EH (cell line): ENCODE measurements around the gene PLXNB3.
"Not testable (repeated sequence)": the region's sequence is repeated elsewhere in the genome, so short reads cannot be mapped to it uniquely, and the experiment has no call there.

Experiments used
- DNase-seq: peaks from one replicate; pipeline ENCODE4 v3.0.0-alpha.2; 2015; ENCODE audit warnings: low read depth

PLXNB3 gene

DNA sequence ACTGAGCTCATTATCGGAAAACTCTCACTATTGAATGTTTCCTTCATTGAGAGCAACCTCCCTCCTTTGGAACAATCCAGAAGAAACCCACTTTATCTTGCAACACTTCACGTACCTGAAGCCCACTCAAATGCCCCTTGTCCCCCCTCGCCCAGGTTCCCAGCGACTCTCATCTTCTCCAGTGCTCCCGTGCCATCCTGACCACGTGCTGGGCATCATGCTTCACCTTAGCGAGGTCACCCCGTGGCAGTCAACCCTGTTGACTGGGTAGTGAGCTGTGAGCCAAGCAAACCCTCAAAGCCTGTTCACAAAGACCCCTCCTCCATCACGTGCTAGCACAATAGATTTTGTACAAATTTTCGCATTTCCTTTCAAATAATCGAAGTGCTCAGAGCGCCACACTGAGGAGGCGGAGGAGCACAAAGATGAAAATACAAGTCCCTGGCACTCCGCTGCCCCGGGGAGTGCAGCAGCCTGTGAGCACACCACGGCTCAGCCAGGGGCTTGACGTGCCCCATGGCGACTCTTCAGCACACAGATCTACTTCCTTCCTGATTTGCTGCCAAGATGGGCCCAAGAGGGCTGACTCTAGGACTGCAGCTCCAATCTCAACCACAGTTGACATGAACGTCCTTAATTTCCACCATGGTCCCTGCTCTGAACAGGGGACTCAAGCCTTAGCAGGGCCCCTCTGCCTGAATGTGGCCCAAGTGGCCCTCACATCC lies 50.7 kb downstream of the PLXNB3 start:
- DNase-seq, result no peak

DNA sequence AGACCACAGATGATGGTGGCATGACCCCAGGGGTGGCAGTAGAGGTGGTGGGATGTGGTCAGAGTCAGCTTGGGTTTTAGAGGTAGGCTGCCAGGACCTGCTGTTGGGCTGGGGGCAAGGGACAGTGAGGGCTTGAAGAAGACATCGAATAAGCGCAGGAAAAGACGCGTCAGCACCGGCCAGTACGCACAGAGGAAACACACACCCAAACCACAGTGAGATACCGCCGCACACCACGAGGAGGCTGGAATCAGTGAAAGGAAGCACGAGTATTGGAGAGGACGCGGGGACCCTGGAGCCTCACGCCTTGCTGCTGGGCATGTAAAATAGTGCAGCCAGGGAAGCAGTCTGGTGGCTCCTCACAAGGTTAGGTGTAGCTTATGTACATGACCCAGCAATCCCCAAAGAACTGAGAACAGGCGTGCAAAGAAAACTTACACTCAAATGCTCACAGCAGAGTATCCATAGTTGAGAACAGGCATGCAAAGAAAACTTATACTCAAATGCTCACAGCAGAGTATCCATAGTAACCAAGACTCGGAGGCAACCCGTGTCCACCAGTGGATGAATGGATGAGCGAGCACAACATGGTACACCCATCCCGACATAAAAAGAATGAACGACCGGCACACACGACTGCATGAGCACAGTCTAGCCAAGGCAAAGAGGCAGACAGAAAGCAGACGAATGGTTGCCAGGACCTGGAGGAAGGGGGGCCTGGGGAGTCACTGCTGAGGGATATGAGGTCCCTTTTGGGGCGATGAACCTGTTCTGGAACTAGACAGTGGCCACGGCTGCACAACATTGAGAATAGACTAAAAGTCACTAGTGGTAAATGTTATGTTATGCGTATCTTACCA lies 53.0 kb downstream of the PLXNB3 start:
- no peak for DNase-seq

DNA sequence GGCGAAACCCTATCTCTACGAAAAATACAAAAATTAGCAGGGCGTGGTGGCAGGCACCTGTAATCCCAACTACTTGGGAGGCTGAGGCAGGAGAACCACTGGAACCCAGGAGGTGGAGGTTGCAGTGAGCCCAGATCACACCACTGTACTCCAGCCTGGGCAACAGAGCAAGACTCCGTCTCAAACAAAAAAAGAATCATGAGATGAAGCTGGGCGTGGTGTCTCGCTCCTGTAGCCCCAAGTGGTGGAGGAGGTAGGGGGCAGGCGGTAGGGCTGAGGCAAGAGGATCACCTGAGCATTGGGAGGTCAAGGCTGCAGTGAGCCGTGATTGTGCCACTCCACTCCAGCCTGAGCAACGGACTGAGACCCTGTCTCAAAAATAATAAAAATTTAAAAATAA lies 54.0 kb downstream of the PLXNB3 start:
- not testable (repeated sequence) for DNase-seq

DNA sequence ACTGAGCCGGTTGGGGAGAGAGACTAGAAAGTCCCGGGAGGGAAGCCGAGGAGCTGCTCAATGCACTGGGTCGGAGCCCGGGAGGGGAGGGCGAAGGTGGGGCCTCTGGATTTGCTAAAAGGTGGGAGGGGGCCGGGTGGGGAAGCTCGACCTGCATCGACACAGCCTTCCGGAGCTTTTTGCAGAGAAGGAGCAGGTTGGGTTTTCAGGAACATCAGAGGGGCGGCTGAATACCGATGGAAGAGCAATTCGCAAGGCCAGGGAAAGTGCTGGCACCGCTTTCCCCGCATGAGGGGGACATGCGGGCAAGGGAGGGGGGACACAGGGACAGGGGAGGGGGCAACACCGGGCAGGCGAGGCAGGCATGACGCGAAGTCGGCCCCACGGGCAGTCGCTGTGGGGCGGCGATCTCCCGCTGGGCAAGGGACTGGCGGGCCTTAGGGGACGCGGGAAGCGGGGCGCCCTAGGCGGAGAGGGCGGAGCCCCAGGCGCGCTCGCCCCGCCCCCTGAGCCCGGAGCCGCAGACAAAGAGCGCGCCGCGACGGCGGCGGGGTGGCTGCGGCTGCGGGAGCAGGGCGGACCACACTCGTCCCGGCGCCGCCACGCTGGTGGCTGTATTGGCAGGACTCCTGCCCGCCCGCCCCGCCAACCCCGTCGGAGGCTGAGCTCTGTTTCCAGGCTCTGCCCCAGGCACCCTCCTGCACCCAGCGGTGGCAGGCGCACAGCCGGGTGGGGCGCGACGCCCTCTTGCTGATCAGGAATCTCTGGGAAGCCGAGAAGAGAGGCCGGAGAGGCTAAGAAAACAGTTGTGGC lies 54.7 kb downstream of the PLXNB3 start:
- peak; percentile 34 for DNase-seq

DNA sequence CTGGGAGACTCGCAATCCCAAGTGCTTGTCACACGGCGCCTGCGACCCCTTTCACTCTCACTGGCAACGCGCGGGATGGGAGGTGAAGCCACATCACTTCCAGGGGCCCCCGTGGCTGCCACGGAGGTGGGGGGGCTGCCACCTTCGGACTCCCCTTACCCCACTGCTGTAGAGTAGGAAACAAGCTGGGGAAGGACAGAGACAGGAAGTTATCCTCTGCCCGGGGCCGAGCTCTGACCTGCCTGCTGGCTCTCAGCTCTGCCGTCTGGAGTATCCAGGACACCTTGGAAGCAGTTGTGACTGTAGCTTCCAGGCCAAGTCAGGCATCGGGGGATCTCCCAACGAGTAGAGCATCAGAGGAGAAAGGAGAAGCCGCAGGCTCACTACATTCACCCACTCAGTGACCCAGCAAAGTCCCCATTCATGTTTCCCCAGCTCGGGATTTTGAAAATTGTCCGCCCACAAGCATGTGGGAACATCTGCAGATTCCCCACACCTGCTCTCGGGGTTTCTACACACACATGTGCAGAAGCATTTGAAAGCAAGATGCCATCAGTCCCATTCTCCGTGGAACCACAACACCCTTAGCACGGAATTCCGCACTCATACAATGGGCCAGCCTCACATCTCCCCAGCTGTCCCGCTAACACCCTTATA lies 55.5 kb downstream of the PLXNB3 start:
- DNase-seq, result no peak

DNA sequence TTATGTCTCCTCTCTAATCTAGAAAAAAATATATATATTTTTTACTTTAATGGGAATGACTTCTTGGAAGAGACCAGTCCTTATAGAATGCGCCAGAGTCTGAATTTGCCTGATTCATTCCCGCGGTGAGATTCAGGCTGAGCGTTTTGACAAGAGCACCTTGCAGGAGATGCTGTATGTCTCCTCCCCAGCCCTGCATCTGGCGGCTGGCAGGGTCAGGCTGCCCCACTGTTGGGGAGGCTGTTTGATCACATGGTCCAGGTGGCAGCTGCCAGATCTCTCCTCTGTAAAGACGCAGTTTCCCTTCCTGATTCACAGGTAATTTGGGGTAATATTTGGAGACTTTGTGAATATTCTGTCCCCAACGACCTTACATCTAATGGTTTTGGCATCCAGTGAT lies 56.6 kb downstream of the PLXNB3 start:
- no peak for DNase-seq

DNA sequence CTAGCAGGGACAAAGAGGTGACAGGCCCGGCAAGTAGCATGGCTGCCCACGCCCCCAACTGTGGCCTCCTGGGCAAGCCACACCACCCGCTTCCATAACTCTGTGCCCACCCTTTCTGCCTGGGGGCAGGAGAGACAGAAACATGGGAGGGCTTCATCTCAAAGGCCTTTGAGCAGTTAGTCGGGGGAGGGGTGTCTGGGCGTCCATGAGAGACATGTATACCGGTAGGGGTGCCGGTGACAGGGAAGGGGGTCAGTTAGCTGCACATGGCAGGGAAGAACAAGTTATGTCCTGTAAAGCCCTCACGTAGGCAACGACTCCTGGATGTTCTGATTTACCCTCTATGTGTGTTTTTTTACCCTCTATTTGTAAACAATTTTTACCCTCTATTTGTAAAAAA lies 57.0 kb downstream of the PLXNB3 start:
- no peak for DNase-seq

DNA sequence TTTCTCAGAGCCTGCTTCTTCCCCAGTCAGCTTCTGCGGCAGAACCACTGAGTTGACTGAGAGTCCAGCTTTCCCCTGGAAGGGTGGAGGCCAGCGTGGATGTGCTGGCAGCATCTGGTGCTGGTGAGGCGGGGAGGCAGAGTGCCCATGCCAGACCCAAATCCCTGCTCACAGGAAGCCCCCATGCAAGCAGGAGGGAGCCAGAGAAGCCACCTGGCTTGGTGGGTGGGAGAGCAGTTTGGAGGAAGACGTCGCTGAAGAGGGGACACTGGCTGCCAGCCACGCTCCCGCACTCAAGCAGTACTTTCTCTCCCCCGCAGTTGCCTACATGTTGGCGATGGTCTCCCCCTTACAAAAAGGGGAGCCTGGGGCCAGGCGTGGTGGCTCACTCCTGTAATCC lies 60.3 kb downstream of the PLXNB3 start:
- no peak for DNase-seq

DNA sequence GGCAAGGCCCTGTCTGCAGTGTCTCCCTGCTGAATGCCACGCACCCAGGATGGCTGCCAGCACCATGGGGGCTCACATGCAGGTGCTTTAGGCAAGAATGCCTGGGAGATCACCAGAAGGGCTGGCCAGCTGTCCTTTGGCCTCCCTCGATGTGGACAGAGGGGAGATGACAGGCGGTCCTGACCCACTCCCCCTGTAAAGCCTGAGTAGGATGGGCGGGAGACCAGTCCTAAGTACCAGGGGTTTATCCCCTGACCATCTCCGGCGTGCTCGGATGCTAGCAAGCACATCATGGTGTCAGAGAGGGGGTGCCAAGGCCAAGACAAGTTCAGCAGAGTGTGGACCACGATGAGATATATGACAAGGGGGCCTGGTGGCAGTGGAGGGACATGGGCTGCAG lies 61.0 kb downstream of the PLXNB3 start:
- DNase-seq, result no peak
